Measurements from ENCODE around the gene NID2.

The NID2 gene

GRCh38 chr14:52052288-52052943 is 16.4 kb downstream of the NID2 start:
- DNase-seq (ENCODE audit: low read depth): peak; percentile 89
- H3K4me3 ChIP-seq (ENCODE audit: control insufficient read depth, low read depth, low read length): no peak overlapping the region
- no peak for TF ChIP-seq CTCF (IDR thresholded peaks at IDR 0.05; ENCODE audit: control insufficient read depth, insufficient read depth, low read depth, low read length, missing control alignments)

GRCh38 chr14:52051871-52052270 is 17.0 kb downstream of the NID2 start:
- H3K4me3 ChIP-seq (ENCODE audit: control insufficient read depth, low read depth, low read length): no peak overlapping the region
- TF ChIP-seq CTCF (IDR thresholded peaks at IDR 0.05; ENCODE audit: control insufficient read depth, insufficient read depth, low read depth, low read length, missing control alignments): no peak
- no peak for DNase-seq (ENCODE audit: low read depth)

DNA sequence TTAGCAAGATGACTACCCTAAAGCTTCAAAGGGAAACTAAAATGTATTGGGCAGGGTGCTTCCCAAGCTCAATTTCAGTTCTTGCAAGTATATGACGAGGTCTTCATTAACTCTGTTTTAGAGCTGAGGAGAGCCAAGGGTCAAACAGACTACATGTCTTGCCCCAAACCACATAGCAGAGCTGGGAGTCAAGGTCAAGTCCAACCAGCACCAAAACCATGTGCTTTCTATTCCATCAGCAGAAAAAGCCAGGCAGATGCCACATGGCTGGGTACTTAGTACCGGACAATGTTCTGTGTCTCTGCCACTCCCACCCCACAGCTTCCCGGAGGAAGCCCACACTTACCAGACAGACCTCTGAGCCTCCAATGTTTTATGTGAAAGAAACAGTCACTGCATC is 17.6 kb downstream of the NID2 start:
- no peak for DNase-seq (ENCODE audit: low read depth)
- no peak overlapping the region; the same call in 1 of the 2 replicates for H3K4me3 ChIP-seq (ENCODE audit: control insufficient read depth, low read depth, low read length)
- TF ChIP-seq CTCF (IDR thresholded peaks at IDR 0.05; ENCODE audit: control insufficient read depth, insufficient read depth, low read depth, low read length, missing control alignments): no peak

DNA sequence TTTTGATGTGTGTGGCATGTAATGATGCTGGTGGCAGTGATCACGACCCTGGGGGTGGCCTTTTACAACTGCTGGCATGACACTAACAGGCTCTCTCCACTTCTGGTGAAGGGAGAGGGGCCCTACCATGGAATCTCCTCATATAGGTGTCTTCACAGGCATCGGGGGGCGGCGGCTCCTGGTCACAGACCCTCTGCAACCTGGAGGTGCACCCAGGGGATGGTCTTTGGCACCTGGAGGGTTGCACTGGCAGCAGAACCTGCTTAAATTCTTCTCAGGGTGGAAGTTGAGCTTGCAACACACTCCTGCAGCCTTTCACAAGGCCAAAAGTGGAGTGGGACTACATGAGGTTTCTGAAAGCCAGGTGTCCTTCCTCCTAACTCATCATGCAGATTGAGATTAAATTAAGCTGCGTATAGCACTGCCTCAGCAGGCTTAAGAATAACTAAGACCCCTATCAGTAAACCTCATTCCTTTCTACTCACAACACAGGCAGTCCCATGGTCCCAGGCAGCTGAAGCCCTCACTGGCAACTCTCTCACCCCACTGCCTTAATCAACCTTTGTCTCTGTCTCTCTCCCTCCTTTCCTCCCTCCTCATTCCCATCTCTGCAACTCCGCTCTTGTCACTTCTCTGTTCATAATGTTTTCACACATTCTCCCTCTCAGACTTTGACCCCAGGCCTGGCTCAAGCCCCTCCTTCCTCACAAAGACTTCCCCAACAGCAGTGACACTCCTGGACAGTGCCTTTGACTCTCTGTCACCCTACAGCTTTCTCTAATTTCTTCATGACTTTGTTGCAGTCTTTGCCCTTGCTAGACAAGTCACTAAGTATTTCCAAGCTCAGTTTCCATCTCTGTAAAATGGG is 18.9 kb downstream of the NID2 start:
- TF ChIP-seq CTCF (IDR thresholded peaks at IDR 0.05; ENCODE audit: control insufficient read depth, insufficient read depth, low read depth, low read length, missing control alignments): no peak
- DNase-seq (ENCODE audit: low read depth): no peak
- no peak overlapping the region for H3K4me3 ChIP-seq (ENCODE audit: control insufficient read depth, low read depth, low read length)

- no peak overlapping the region for H3K4me3 ChIP-seq (ENCODE audit: control insufficient read depth, low read depth, low read length)
- TF ChIP-seq CTCF (IDR thresholded peaks at IDR 0.05; ENCODE audit: control insufficient read depth, insufficient read depth, low read depth, low read length, missing control alignments): no peak
- DNase-seq (ENCODE audit: low read depth): no peak
Measured at GRCh38 chr14:52049271-52049670, 19.6 kb downstream of the NID2 start.

GRCh38 chr14:52048641-52049204 is 20.1 kb downstream of the NID2 start:
- DNase-seq (ENCODE audit: low read depth): peak; percentile 77
- H3K4me3 ChIP-seq (ENCODE audit: control insufficient read depth, low read depth, low read length): no peak overlapping the region
- no peak for TF ChIP-seq CTCF (IDR thresholded peaks at IDR 0.05; ENCODE audit: control insufficient read depth, insufficient read depth, low read depth, low read length, missing control alignments)
